Fibroblast of pulmonary artery (primary cell): Measurements from ENCODE around the gene ELMO1.

Source experiments
- DNase-seq: peaks from one replicate; pipeline ENCODE4 v3.0.0-alpha.2; 2010; ENCODE audit warnings: low read depth
- H3K4me3 ChIP-seq: replicated peaks from 2 replicates; pipeline ENCODE4 v1.5.1; 2011; ENCODE audit warnings: low read depth, mild to moderate bottlenecking, control low read depth, low read length, moderate library complexity
- CTCF ChIP-seq: IDR thresholded peaks from 2 replicates; pipeline ENCODE4 v1.5.1; 2011; ENCODE audit warnings: mild to moderate bottlenecking, control low read depth, low read length, inconsistent platforms; ENCODE audit errors: missing control alignments

The ELMO1 gene

GRCh38 chr7:37176079-37176478, 272.6 kb downstream of the ELMO1 start:
- DNase-seq = no peak
- TF ChIP-seq CTCF = no peak
- H3K4me3 ChIP-seq = no peak overlapping the region

- no peak for DNase-seq
- H3K4me3 ChIP-seq = no peak overlapping the region
- TF ChIP-seq CTCF = no peak
Measured at GRCh38 chr7:37174460-37174859, 274.2 kb downstream of the ELMO1 start.

- no peak for TF ChIP-seq CTCF
- no peak overlapping the region for H3K4me3 ChIP-seq
- DNase-seq = no peak
Measured at GRCh38 chr7:37173670-37174069, 275.0 kb downstream of the ELMO1 start.

GRCh38 chr7:37162106-37162505, 286.6 kb downstream of the ELMO1 start:
- DNase-seq = no peak
- H3K4me3 ChIP-seq = no peak overlapping the region
- no peak for TF ChIP-seq CTCF

- H3K4me3 ChIP-seq = no peak overlapping the region
- DNase-seq = no peak
- TF ChIP-seq CTCF = no peak
Measured at GRCh38 chr7:37160656-37161055, 288.0 kb downstream of the ELMO1 start.

GRCh38 chr7:37153376-37153775, 295.3 kb downstream of the ELMO1 start:
- TF ChIP-seq CTCF = no peak
- DNase-seq = no peak
- no peak overlapping the region for H3K4me3 ChIP-seq

- no peak overlapping the region for H3K4me3 ChIP-seq
- no peak for DNase-seq
- TF ChIP-seq CTCF = no peak
Measured at GRCh38 chr7:37151741-37152413, 296.8 kb downstream of the ELMO1 start.
